ENCODE measurements around the gene OR6Q1. TPM values are rescaled to one million over a fixed set of nuclear protein-coding genes. Genes with fewer than 3 reads are reported as not detected.

Gene OR6Q1
- total and polyA plus RNA-seq, 2 experiments from 2014 or later: not detected

DNA sequence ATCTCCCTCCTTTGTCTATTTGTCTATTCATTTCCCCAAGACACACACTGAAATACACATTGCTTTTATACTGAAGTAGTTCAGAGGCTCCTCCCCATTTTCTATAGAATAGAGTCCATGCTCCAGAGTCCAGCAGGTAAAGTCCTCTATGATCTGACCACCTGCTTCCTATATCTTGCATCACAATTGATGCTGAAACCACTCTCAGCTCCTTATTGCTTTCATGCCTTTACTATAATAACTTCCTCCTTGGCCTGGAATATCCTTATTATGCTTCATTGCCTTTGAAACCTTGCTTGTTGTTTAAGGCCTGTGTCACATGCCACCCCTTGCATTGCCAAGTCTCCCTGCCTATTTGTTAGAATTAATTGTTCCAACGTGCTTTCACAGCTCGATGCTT lies 12.6 kb downstream of the OR6Q1 start:
- TF ChIP-seq, protein P1, sequence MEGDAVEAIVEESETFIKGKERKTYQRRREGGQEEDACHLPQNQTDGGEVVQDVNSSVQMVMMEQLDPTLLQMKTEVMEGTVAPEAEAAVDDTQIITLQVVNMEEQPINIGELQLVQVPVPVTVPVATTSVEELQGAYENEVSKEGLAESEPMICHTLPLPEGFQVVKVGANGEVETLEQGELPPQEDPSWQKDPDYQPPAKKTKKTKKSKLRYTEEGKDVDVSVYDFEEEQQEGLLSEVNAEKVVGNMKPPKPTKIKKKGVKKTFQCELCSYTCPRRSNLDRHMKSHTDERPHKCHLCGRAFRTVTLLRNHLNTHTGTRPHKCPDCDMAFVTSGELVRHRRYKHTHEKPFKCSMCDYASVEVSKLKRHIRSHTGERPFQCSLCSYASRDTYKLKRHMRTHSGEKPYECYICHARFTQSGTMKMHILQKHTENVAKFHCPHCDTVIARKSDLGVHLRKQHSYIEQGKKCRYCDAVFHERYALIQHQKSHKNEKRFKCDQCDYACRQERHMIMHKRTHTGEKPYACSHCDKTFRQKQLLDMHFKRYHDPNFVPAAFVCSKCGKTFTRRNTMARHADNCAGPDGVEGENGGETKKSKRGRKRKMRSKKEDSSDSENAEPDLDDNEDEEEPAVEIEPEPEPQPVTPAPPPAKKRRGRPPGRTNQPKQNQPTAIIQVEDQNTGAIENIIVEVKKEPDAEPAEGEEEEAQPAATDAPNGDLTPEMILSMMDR (IDR thresholded peaks at IDR 0.05; ENCODE audit: low read depth, low read length): no peak

DNA sequence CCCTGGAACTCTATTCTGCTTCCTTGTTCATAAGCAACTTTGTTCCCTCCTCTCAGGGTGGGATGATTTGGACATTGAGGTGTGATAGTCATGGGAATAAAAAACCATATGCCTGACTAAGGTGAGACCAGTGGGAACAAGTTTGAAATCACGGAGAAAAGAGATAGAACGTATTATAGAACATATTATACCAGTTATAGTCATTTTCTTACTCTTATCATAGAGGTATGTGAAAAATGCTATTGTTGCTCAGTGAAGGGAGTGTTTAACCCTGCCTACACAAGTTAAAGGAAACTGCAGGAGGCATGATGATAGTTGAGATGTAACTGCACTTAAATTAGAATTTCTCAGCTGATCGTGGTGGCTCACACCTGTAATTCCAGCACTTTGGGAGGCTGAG lies 15.5 kb downstream of the OR6Q1 start:
- no peaks in the 10 kb centered on the region for H3K27me3 ChIP-seq
- H3K36me3 ChIP-seq: no peaks in the 10 kb centered on the region
- no peaks in the 10 kb centered on the region for H3K4me1 ChIP-seq (ENCODE audit: low read depth)
- DNase-seq (ENCODE audit: low read depth in 1 of 2, low spot score in 1 of 2): no peak
- no peak overlapping the region for H3K4me3 ChIP-seq
- H3K9me3 ChIP-seq (ENCODE audit: low read depth): no peaks in the 10 kb centered on the region
- TF ChIP-seq, protein P1 (IDR thresholded peaks at IDR 0.05; ENCODE audit: low read depth, low read length): no peak
- H3K27ac ChIP-seq: no peak overlapping the region

More for the DNA sequence above, 12.6 kb downstream of the OR6Q1 start:
- no peak overlapping the region for H3K27ac ChIP-seq
- DNase-seq (ENCODE audit: low read depth in 1 of 2, low spot score in 1 of 2): no peak
- no peak overlapping the region for H3K4me3 ChIP-seq
- no peaks in the 10 kb centered on the region for H3K27me3 ChIP-seq
- H3K36me3 ChIP-seq: no peaks in the 10 kb centered on the region
- H3K4me1 ChIP-seq (ENCODE audit: low read depth): no peaks in the 10 kb centered on the region
- H3K9me3 ChIP-seq (ENCODE audit: low read depth): no peaks in the 10 kb centered on the region

DNA sequence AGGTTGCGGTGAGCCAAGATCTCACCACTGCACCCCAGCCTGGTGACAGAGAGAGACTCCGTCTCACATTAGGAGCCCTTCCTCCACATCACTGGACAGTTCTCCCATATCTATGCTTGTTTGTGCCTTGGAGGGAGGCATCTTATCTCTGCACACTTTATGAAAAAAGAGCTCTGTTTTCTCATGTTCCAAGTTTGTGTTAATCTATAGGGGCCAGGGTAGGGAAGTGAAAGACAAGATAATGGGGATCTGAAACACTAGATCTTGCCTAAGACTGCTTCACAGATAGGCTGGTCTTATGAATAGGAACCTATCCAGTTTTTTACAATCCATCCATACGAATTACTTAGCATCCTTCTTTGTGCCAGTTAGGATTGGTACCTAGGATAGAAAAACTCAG lies 17.1 kb downstream of the OR6Q1 start:
- TF ChIP-seq, protein P1 (IDR thresholded peaks at IDR 0.05; ENCODE audit: low read depth, low read length): no peak
- Histone ChIP-seq H3K9me3 (ENCODE audit: low read depth) (no peaks in the 10 kb centered on the region), H3K27ac (no peak overlapping the region), H3K36me3 (no peaks in the 10 kb centered on the region), H3K4me3 (no peak overlapping the region), H3K27me3 (no peaks in the 10 kb centered on the region), H3K4me1 (ENCODE audit: low read depth) (no peaks in the 10 kb centered on the region)
- no peak for DNase-seq (ENCODE audit: low read depth in 1 of 2, low spot score in 1 of 2)

DNA sequence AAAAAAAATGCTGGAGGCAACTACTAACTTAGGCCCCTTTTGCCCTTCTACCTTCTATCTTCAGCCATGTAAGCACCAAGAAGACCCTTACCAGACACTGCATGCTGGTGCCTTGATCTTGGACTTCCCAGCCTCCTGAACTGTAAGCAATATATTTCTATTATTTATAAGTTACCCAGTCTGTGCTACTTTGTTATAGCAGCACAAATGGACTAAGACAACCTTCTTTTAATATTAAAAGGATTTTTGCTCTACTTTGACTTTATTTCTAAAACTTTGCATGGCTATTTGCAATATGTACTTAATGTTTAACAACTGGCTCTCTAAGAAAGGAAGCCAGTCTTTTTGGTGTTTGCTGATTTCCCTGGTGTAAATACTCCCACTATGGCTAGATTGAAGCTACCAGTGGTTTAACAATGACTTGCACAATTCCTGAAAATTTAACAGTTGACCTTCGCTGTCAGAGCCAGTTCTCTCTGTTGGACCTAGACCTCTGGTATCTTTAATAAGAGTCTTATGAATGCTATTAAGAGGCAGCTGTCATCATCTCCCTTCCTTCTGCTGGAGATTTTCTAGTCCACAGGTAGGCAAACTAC lies 25.2 kb downstream of the OR6Q1 start:
- Histone ChIP-seq H3K27me3 (no peaks in the 10 kb centered on the region), H3K27ac (no peak overlapping the region), H3K4me3 (no peak overlapping the region), H3K9me3 (ENCODE audit: low read depth) (no peaks in the 10 kb centered on the region), H3K36me3 (no peaks in the 10 kb centered on the region), H3K4me1 (ENCODE audit: low read depth) (peaks cover 14% of the 10 kb centered on the region)
- TF ChIP-seq, protein P1 (IDR thresholded peaks at IDR 0.05; ENCODE audit: low read depth, low read length): no peak
- DNase-seq (ENCODE audit: low read depth in 1 of 2, low spot score in 1 of 2): no peak

DNA sequence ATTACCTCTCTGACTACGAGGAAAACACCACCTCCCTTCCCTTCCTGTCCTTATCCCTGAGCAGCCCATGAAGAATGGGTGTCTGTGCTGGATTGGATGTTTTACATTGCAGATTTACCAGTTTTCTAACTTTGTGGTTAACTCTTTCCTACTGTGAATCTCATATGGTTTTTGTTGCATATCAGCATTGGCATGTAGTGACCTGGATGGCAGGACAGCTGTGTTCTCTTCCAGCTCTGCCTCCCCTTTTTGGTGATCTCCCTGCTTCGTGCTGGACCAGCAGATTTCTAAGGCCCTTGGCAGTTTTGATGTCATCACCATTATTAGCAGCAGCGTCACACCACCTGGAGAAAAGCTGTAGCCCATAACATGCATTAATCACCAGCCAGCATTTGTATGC lies 26.7 kb downstream of the OR6Q1 start:
- no peaks in the 10 kb centered on the region for H3K36me3 ChIP-seq
- no peak for DNase-seq (ENCODE audit: low read depth in 1 of 2, low spot score in 1 of 2)
- peaks cover 14% of the 10 kb centered on the region for H3K4me1 ChIP-seq (ENCODE audit: low read depth)
- no peak overlapping the region for H3K27ac ChIP-seq
- no peaks in the 10 kb centered on the region for H3K27me3 ChIP-seq
- no peak overlapping the region for H3K4me3 ChIP-seq
- TF ChIP-seq, protein P1 (IDR thresholded peaks at IDR 0.05; ENCODE audit: low read depth, low read length): no peak
- H3K9me3 ChIP-seq (ENCODE audit: low read depth): no peaks in the 10 kb centered on the region

All from cardiac muscle cell (in vitro differentiated cells and primary cell).